Stimulated activated CD4-positive, alpha-beta T cell treated with anti-CD3 and anti-CD28 coated beads, Interleukin-2, amount 100 ng/mL, for 48 hours (primary cell): Measurements from ENCODE around the gene PPP2R3A.
"Not testable (repeated sequence)": the region's sequence is repeated elsewhere in the genome, so short reads cannot be mapped to it uniquely, and the experiment has no call there.

Experiments
- DNase-seq, 2 donors: peaks; one replicate each; pipeline ENCODE4 v3.0.0-alpha.2; 2020

The PPP2R3A gene

DNA sequence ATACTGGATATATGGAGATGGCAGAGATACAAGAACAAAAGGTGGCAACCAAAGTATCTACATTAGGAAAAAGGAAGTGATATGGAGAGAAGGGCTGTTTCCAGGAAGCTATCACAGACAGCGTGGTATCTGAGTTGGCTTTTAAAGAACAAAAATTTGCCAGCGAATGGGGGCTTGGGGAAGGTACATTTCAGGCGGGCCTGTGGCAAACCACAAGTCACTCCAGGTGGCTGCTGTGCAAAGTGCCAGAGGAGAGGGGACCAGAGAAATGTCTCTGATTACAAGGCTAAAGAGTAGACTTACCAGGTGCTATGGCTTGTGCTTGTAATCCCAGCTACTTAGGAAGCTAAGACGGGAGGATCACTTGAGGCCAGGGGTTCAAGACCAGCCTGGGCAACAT, 139.5 kb downstream of the PPP2R3A start:
- DNase-seq: no peak

DNA sequence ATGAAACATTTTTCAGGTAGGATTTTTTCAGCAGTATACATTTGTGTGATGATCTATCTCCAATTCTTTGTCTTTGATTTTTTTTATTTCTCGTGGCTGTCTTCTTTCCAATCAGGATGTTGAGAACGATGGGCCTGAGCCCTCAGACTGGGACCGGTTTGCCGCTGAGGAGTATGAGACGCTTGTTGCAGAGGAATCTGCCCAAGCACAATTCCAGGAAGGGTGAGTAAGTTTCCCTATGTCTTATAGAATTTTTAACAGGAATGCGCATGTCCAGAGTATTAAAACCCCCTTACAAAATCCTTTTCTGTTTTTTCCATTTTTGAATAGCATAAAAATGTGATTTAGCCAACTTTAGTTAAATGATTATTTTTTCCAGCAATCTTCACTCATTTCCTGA, 140.6 kb downstream of the PPP2R3A start:
- DNase-seq: no peak

DNA sequence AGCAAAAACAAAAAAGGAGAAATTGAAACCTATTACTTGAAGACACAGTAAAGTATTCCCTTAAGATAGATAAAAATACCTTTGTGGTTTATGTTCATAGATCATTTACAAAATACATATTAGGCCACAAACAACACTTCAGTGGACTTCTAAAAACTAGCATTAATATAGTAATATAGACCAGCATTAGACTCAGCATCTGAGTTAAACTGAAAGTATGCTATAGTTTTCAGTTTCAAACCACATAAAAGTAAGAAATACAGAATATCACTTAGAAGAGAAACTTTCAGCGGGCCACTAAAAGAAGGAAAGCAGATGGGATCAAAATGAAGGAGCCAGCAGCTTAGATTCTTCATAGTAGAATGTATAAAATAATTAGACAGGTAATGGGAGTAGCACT, 144.0 kb downstream of the PPP2R3A start:
- DNase-seq: no peak

DNA sequence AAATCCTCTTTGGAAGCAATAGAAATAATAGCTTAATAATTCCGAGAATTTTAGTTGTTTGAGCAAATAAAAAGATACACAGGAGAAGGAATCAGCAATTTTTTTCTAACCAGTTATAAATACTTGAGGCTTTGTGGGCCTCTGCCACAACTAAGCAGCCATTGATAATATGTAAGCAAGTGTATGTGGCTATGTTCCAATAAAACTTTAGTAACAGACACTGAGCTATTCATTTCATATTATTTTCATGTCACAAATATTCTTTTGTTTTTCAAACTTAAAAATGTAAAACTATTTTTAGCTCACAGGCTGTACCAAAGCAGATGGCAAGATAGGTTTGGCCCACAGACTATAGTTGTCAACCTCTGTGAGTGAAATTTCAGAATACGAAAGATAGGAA, 145.0 kb downstream of the PPP2R3A start:
- DNase-seq: no peak

DNA sequence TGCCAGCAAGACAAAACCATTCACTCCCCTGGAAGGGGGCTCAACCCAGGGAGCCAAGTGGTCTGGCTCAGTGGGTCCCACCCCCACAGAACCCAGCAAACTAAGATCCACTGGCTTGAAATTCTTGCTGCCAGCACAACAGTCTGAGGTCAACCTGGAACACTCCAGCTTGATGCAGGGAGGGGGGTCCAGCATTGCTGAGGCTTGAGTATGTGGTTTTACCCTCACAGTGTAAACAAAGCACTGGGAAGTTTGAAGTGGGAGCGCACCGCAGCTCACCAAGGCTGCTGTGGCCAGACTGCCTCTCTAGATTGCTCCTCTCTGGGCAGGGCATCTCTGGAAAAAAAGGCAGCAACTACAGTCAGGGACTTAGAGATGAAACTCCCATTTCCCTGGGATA, 148.9 kb downstream of the PPP2R3A start:
- no peak for DNase-seq

DNA sequence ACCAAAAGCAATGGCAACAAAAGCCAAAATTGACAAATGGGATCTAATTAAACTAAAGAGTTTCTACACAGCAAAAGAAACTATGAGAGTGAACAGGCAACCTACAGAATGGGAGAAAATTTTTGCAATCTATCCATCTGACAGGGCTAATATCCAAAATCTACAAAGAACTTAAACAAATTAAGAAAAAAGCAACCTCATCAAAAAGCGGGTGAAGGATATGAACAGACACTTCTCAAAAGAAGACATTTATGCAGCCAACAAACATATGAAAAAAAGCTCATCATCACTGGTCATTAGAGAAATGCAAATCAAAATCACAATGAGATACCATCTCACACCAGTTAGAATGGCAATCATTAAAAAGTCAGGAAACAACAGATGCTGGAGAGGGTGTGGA, 153.8 kb downstream of the PPP2R3A start:
- DNase-seq: not testable (repeated sequence)

DNA sequence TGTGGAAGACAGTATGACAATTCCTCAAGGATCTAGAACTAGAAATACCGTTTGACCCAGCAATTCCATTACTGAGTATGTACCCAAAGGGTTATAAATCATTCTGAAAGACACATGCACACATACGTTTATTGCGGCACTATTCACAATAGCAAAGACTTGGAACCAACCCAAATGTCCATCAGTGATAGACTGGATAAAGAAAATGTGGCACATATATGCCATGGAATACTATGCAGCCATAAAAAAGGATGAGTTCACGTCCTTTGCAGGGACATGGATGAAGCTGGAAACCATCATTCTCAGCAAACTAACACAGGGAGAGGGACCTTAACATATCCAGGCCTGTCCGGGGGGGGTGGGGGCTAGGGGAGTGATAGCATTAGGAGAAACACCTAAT, 154.3 kb downstream of the PPP2R3A start:
- DNase-seq: not testable (repeated sequence)

DNA sequence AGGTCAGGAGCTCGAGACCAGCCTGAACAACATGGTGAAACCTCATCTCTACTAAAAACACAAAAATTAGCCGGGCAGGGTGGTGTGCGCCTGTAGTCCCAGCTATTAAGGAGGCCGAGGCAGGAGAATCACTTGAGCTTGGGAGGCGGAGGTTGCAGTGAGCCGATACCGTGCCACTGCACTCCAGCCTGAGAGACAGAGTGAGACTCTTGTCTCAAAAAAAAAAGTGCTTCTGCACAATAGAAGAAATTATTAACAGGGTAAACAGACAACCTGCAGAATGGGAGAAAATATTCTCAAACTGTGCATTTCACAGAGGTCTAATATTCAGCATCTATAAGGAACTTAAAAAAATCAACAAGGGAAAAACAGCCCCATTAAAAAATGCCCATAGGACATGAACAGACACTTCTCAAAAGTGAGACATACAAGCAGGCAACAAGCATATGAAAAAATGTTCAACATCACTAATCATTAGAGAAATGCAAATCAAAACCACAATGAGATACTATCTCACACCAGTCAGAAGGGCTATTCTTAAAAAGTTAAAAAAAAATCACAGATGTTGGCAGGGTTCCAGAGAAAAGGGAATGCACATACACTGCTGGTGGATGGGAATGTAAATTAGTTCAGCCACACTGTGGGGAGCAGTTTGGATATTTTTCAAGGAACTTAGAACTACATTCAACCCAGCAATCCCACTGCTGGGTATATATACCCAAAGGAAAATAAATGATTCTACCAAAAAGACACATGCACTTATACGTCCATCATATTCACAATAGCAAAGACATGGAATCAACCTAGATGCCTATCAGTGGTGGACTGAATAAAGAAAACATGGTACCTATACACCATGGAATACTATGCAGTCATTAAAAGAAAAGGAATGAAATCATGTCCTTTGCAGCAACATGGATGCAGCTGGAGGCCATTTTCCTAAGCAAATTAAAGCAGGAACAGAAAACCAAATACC, 155.1 kb downstream of the PPP2R3A start:
- DNase-seq: no peak

DNA sequence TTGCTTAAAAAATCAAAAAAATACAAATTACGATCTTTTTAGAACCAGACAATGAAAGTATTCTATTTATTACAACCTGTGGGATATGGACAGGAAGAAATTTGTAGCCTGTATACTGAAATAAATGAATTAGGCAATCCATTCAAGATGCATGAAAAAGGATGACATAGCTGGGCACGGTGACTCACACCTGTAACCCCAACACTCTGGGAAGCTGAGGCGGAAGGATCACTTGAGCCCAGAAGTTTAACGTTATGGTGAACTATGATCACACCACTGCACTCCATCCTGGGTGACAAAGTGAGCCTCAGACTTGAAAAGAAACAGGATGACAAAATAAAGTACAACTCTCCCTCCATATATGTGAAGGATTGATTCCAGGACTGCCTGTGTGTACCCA, 156.5 kb downstream of the PPP2R3A start:
- no peak for DNase-seq

DNA sequence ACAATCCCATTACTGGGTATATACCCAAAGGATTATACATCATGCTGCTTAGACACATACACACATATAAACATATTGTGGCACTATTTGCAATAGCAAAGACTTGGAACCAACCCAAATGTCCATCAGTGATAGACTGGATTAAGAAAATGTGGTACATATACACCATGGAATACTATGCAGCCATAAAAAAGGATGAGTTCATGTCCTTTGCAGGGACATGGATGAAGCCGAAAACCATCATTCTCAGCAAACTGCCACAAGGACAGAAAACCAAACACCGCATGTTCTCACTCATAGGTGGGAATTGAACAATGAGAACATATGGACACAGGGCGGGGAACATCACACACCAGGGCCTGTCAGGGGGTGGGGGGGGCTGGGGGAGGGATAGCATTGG, 166.1 kb downstream of the PPP2R3A start:
- DNase-seq: not testable (repeated sequence)

DNA sequence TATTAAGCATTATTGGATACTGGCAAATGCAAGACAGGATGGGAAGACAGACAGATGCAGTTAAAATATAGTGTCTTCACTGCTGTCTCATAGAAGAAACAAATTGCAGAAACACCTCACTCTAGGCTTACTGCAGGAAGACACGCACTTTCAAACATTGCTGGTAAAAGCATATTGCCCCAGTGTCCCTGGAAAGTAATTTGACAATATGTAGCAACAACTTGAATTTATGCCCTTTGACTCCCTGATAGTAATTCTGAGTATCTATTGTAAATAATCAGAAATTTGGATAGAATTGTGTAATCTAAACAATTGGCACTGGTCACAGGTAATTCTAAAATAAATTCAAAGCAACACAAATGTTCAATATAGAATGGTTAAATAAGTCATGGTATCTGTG, 168.6 kb downstream of the PPP2R3A start:
- no peak for DNase-seq

DNA sequence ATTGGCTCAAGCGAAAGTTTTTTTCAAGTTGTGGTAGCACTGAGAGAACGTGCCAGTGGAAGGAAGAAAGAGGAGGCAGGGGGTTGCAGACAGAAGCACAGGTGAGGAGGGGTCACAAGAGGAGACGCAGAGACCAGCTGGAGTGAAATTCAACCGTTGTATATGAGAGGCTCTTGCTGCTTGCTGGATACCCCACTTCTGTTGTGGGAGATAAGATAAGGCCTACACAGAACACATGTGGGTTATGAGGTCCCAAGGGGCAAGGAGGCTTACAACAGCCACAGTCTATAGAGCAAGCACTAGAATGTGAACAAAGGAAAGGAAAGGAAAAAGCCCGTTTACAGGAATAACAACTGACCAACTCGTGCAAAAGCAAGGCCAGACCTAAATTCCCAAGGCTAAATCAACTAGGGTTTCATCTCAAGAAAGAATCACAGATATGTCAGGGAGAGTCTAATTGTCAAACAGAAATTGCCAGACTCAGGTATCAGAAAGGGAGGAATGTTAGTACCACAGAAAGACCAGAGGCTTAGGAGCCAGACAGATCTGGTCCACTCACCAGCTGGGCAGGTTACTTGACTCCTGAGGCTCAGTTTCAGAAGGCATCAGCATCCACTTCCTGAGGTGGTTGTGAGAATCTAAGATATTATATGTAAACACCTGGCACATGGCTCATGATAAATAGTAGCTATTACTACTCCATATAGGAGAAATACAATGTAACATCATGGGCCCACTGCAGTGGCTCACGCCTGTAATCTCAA, 169.7 kb downstream of the PPP2R3A start:
- DNase-seq: no peak

DNA sequence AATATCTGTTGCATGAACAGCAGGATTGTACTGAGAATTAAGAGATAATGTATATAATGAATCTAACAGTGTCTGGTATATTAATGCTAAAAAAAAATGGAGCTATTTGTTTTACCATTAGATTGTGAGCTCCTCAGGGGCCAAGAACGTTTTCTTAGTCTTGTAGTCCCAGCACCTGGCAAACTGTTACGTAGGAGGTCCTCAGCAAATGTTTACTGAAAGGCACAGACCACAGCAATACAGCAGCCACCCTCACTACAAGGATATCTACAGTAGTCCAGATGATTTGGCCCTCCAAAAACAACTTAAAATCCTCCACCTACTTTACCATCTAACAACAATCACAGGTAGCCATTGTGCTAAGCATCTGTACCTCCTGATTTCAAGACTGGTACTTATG, 170.9 kb downstream of the PPP2R3A start:
- DNase-seq: no peak

DNA sequence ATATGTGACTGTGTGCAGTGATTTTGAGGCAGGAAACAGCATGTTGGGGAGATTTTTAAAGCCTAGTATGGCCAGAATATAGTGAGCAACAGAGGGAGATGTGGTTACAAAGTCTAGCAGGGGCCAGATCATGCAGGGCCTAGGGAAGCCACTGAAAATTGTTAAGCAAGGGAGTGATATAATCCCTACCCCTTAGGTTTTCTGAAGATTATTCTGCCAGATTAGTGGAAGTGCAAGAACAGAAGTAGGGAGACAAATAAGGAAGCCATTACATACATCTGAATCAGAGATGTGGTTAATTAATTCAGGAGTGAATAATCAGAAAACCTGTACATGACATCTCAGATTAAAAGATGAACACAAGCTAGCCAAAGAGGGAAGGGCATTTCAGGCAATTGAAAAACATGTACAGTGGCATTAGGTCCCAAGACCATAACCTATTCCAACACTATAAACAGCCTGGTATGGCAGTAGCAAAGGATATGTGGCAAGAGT, 175.8 kb downstream of the PPP2R3A start:
- DNase-seq: no peak

DNA sequence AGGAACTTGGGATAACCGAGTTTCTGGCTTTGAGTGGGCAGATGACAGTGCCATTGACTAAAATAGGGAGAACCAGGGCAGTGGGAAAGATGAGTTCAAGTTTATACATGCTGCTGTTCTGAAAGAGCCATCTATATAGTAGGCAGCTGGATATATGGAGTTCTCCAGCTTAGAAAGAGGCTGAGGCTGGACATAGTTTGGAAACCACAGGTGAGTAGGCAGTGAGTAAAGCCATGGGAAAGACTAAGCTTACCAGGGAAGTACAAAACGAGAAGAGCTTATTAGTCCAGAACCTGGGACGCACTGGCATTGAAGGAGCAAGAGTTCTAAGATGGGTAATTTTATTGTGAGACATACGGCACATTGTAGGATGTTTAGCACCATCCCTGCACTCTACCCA, 176.4 kb downstream of the PPP2R3A start:
- DNase-seq: no peak

DNA sequence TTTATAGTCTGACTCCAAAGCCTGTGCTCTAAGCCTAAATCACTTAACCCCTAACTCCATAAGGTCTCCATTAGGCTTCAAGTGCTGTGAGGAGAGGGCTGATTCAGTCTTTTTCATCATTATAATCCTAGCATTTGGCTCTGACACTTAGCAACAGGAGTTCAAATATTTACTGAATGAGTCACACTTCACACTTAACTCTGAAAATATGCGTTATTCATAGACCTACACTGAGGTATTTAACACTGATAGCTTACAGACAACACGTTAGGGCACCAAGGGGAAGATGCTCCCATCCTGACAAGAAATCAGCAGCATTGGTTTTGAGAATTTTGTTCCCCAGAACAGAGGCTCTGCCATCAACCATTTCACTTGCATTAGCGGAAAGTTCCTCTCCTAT, 177.1 kb downstream of the PPP2R3A start:
- no peak for DNase-seq

DNA sequence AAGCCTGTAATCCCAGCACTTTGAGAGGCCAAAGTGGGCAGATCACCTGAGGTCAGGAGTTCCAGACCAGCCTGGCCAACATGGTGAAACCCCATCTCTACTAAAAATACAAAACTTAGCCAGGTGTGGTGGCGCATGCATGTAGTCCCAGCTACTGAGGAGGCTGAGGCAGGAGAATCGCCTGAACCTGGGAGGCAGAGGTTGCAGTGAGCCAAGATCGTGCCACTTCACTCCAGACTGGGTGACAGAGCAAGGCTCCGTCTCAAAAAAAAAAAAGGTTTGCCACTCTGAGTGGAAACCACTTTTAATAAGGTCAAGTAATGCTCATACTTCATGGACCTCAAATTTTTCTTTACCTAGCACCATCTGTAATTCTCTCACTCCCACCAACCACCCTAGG, 178.9 kb downstream of the PPP2R3A start:
- not testable (repeated sequence) for DNase-seq

DNA sequence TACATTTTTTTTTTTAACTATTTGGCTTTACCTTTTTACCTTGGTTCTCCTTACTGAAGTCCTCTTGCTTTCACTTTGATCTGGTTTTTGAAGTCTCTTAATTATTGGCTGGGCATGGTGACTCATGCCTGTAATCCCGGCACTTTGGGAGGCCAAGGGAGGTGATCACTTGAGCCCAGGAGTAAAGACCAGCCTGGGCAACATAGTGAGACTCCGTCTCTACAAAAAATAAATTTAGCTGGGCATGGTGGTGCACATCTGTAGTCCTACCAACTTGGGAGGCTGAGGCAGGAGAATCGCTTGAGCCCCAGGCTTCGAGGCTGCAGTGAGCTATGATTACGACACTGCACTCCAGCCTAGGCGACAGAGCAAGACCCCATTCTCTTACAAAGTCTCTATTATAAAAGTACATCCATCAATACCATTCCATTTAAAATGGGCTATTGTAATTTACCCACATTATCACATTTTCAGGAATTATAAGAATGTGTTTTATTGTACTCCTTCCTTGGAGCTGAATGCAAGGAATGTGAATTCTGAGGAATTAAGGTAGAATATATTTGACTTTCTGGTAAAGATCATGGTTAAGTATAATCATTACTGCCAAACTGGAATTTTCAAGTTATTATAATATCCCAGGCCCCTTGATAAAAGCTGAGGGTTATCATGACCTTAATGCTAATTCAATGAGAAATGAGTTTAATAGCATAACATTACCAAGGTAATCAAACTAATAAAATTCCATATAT, 181.6 kb downstream of the PPP2R3A start:
- DNase-seq: no peak

DNA sequence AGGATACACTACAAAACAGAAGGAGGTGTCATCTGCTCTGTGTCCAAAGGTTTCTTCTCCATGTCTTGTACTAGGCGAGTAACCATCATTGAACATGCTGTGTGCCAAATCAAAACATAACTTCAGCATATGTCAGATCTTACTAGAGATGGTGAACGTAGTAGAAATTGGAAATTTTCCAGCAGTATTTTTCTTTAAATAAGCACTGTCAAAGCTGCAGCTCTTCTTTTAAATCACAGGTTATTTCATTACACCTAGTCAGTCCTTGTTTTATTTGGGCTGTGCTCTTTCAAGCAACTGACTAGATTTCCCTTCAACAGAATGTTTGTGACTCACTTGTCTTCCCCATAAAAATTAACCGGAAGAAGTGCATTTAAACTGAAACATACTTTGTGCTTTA, 184.1 kb downstream of the PPP2R3A start:
- DNase-seq: no peak

DNA sequence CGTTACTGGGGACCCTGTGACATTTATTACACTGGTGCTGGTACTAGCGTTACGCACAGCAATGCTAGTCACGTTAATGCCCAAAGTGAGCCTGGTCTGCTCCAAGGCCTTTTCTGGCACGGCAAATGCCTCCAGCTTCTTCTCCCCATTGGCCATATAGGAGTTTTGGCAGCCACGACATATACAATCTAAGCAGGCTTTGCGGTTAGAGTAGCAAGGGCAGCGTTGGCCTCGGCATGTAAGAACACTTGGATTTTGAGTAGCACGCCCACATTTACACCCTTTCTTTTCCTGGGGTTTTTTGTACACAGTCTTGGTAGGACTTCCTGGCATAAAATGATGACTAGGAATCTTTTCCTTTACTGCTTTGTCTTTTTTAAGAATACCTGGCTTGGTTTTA, 185.7 kb downstream of the PPP2R3A start:
- no peak for DNase-seq

DNA sequence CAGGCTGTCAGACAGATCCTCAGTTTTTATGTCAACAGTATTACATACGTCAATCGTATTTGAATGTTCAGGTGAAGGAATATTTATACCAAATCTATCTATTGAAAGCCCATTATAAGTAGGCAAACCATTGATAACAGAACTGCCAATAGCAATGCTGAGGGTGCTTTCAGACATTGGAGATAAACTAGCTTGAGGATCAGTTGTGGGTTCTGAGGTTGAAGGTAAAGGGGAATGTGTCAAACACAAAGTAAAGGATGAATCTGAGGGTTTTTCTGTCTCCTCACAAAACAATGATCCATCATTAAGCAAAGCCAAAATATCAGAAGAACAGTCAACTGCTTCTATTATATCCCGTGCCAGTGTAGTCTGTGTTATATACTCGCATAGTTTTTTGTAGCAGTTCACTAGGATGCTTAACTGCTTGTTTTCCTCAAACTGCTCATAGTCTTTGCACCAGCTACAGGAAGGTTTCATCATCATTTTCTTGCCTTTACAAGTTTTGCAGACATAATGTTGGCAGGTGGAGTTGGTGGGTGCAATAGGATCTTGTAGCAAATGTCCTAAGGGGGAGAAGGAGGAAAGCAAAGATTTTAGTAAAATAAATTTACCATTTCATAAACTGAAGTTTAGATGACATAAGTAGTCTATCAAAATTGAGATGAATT, 186.8 kb downstream of the PPP2R3A start:
- no peak for DNase-seq

DNA sequence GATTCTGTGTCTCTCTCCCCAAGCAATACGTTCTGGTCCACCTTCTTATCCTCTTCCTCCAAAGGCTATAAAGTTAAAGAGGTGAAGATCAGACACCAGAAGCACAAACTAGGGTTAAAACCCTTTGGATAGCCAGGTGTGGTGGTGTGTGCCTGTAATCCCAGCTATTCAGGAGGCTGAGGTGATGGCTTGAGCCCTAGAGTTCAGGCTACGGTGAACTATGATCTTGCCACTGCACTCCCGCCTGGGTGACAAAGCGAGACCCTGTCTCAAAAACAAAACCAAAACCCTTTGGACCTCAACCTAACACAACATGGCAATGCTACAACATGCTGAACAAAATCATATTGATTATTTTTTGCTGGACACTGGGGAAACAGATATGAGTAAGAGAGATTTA, 187.4 kb downstream of the PPP2R3A start:
- DNase-seq: no peak

DNA sequence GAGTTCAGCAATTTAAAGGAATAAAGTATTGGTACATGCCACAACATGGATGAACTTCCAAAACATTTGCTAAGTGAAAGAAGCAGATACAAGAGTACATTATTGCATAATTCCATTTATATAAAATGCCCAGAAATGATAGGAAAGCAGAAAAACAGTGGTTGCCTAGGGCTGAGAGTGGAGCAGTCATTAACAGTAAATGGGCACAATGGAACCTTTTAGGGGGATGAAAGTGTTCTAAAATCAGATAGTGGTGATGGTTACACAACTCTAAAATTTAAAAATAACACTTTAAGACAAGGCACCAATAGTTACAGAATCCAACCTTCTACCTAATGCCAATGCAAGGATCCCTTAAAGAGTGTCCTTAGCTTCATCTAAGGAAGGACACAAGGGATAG, 196.0 kb downstream of the PPP2R3A start:
- DNase-seq: no peak
